Measurements from ENCODE around the gene TMEM255B. TPM values are rescaled to one million over a fixed set of nuclear protein-coding genes. Genes with fewer than 3 reads are reported as not detected.
"Not testable (repeated sequence)": the region's sequence is repeated elsewhere in the genome, so short reads cannot be mapped to it uniquely, and the experiment has no call there.

Gene TMEM255B
- total RNA-seq, 1 donor from 2014 or later = 1.5 TPM

GRCh38 chr13:113794086-113794485, 35.1 kb downstream of the TMEM255B start:
- H3K4me3 Mint-ChIP-seq (ENCODE audit: low read depth) = no peak overlapping the region
- no peak for DNase-seq (ENCODE audit: low spot score, unreplicated experiment)
- H3K9me3 Mint-ChIP-seq (ENCODE audit: low read depth) = no peaks in the 10 kb centered on the region
- TF ChIP-seq, protein P1, sequence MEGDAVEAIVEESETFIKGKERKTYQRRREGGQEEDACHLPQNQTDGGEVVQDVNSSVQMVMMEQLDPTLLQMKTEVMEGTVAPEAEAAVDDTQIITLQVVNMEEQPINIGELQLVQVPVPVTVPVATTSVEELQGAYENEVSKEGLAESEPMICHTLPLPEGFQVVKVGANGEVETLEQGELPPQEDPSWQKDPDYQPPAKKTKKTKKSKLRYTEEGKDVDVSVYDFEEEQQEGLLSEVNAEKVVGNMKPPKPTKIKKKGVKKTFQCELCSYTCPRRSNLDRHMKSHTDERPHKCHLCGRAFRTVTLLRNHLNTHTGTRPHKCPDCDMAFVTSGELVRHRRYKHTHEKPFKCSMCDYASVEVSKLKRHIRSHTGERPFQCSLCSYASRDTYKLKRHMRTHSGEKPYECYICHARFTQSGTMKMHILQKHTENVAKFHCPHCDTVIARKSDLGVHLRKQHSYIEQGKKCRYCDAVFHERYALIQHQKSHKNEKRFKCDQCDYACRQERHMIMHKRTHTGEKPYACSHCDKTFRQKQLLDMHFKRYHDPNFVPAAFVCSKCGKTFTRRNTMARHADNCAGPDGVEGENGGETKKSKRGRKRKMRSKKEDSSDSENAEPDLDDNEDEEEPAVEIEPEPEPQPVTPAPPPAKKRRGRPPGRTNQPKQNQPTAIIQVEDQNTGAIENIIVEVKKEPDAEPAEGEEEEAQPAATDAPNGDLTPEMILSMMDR (IDR thresholded peaks at IDR 0.05; ENCODE audit: unreplicated experiment) = no peak
- H3K36me3 Mint-ChIP-seq (ENCODE audit: insufficient read depth) = no peaks in the 10 kb centered on the region
- no peaks in the 10 kb centered on the region for H3K4me1 Mint-ChIP-seq (ENCODE audit: low read depth)
- H3K27ac Mint-ChIP-seq = no peak overlapping the region
- H3K27me3 Mint-ChIP-seq = peaks cover 6% of the 10 kb centered on the region

DNA sequence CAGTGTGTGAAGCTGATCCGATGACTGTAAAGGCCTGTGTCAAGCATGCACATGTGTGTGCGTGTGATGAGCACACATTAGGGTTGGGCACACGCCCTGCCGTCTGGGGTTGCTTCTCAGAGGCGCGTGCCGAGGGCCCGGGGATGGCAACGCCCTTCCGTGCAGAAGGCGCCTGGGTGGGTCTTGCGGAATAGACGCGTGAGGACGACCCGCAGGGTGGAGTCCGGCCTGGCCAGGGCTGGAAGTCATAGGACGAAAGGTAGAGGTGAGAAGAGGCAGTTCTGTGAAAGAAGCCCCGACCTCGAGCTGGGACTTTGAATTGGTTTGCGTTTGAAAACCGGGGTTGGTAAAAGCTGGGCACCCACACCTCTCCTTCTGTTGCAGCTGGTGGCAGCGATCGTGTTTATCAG, 35.7 kb downstream of the TMEM255B start:
- no peaks in the 10 kb centered on the region for H3K36me3 Mint-ChIP-seq (ENCODE audit: insufficient read depth)
- no peak for DNase-seq (ENCODE audit: low spot score, unreplicated experiment)
- TF ChIP-seq, protein P1 (IDR thresholded peaks at IDR 0.05; ENCODE audit: unreplicated experiment) = no peak
- H3K4me1 Mint-ChIP-seq (ENCODE audit: low read depth) = no peaks in the 10 kb centered on the region
- H3K4me3 Mint-ChIP-seq (ENCODE audit: low read depth) = no peak overlapping the region
- no peak overlapping the region for H3K27ac Mint-ChIP-seq
- H3K27me3 Mint-ChIP-seq = peaks cover 3% of the 10 kb centered on the region
- H3K9me3 Mint-ChIP-seq (ENCODE audit: low read depth) = no peaks in the 10 kb centered on the region

GRCh38 chr13:113795362-113795761, 36.3 kb downstream of the TMEM255B start:
- H3K27ac Mint-ChIP-seq; H3K4me1 Mint-ChIP-seq (ENCODE audit: low read depth); DNase-seq (ENCODE audit: low spot score, unreplicated experiment); H3K4me3 Mint-ChIP-seq (ENCODE audit: low read depth); H3K36me3 Mint-ChIP-seq (ENCODE audit: insufficient read depth); H3K27me3 Mint-ChIP-seq; H3K9me3 Mint-ChIP-seq (ENCODE audit: low read depth): not testable (repeated sequence)

DNA sequence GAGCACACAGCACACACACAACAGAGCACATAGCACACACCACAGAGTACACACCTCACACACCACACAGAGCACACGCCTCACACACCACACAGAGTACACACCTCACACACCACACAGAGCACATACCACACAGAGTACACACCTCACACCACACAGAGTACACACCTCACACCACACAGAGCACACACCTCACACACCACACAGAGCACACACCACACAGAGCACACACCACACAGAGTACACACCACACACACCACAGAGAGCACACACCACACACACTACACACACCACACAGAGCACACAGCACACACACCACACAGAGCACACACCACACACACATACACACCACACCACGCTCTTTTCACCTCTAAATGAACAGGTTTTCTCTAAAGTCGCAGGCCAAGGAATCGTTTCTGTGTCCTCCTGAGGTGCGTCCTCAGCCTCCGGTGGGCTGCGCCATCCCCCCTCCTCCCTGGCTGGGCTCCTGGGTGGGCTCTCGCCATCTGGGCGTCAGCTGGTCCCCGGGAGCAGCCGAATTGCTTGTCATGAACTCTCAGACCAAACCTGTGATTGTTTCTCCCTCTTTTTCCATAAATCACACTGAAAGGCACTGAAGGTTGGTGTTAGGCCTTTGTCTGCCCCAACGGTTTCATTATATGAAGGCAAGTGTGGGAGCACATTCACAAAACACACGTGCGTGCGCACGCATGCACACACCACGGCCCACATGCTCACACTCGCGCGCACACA, 37.4 kb downstream of the TMEM255B start:
- no peak overlapping the region for H3K4me3 Mint-ChIP-seq (ENCODE audit: low read depth)
- H3K27me3 Mint-ChIP-seq = peaks cover 3% of the 10 kb centered on the region
- TF ChIP-seq, protein P1 (IDR thresholded peaks at IDR 0.05; ENCODE audit: unreplicated experiment) = no peak
- no peaks in the 10 kb centered on the region for H3K9me3 Mint-ChIP-seq (ENCODE audit: low read depth)
- H3K27ac Mint-ChIP-seq = no peak overlapping the region
- H3K36me3 Mint-ChIP-seq (ENCODE audit: insufficient read depth) = no peaks in the 10 kb centered on the region
- DNase-seq (ENCODE audit: low spot score, unreplicated experiment) = no peak
- H3K4me1 Mint-ChIP-seq (ENCODE audit: low read depth) = no peaks in the 10 kb centered on the region

- DNase-seq (ENCODE audit: low spot score, unreplicated experiment) = no peak
- TF ChIP-seq, protein P1 (IDR thresholded peaks at IDR 0.05; ENCODE audit: unreplicated experiment) = no peak
Measured at GRCh38 chr13:113796964-113797676, 38.1 kb downstream of the TMEM255B start.

More at GRCh38 chr13:113796964-113797676, 38.1 kb downstream of the TMEM255B start:
- Mint-ChIP-seq H3K27ac (no peak overlapping the region), H3K4me3 (ENCODE audit: low read depth) (no peak overlapping the region), H3K36me3 (ENCODE audit: insufficient read depth) (no peaks in the 10 kb centered on the region), H3K4me1 (ENCODE audit: low read depth) (no peaks in the 10 kb centered on the region), H3K27me3 (peaks cover 3% of the 10 kb centered on the region), H3K9me3 (ENCODE audit: low read depth) (no peaks in the 10 kb centered on the region)
